HG03521 (cell line): Measurements from ENCODE around the gene THSD4.

Experiments used
- ATAC-seq: cut with Tn5 transposase; IDR thresholded peaks from one replicate; pipeline ENCODE4 v1.9.1; 2021; ENCODE audit warnings: mild to moderate bottlenecking, moderate library complexity; ENCODE audit not compliant: unreplicated experiment

Gene THSD4

GRCh38 chr15:71559616-71560015 is 444.3 kb downstream of the THSD4 start:
- no peak for ATAC-seq

- ATAC-seq, result no peak
Observed at GRCh38 chr15:71562251-71562650, 447.0 kb downstream of the THSD4 start.

- ATAC-seq, result no peak
Observed at GRCh38 chr15:71564217-71564616, 448.9 kb downstream of the THSD4 start.

GRCh38 chr15:71565006-71565405 is 449.7 kb downstream of the THSD4 start:
- no peak for ATAC-seq

DNA sequence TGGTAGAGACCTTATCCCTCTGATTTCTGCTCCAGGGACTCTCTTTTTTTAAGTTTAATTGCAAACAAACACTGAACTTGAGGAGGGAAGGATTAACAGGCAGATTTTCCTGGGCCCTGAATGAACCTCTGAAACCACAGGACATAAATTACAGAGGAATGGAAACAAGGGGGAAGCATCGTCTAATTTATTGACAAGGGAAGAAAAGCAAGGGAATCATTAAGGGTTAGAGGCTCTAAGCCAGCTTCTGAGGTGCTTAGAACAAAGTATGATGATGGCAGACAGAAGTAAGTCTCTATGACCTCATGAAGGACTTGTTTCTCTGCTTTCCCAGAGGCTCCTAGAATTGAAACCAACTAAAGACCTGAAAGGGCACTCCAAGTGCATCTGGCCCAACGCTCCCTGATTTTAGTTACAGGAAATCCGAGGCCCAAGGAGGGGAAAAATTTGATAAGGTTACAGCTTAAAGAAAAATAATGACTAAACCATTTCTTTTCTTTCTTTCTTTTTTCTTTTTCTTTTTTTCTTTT is 450.4 kb downstream of the THSD4 start:
- ATAC-seq, result no peak

DNA sequence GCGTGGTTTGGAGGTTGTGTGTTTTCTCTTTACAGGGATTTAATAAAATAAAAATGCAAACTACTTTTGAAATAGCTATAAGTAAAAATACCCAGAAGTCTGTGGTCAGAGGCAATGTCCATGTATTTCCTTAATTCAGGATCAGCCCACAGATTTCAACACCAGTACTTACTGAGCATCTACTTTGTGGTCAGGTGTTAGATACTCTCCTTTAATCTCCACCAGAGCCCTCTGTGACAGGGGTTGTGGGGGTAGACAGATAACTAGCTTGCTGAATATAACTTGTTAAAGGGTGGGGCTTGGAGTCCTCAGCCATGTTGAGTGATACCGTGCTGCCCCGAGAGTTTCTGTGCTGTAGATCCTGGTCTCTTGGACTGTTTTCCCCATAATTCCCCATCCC is 451.0 kb downstream of the THSD4 start:
- ATAC-seq, result no peak

GRCh38 chr15:71567173-71567572 is 451.9 kb downstream of the THSD4 start:
- no peak for ATAC-seq

DNA sequence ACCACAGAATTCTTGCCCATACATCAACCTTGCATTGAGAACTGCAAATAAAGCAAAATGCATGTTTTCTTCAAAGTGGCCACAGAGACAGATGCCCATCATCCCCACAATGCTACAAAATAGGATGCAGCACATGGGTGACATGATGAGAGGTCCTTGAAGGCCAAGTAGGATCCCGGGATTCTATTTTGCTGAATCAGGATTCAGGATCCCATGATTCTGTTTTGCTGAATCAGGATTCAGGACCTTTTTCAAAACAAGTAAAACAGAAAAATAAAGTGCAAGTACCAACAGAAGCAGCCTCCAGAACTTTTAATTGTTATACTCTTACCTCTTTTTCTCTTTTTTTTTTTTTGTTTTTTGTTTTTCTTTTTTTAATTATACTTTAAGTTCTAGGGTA is 453.0 kb downstream of the THSD4 start:
- ATAC-seq, result no peak

DNA sequence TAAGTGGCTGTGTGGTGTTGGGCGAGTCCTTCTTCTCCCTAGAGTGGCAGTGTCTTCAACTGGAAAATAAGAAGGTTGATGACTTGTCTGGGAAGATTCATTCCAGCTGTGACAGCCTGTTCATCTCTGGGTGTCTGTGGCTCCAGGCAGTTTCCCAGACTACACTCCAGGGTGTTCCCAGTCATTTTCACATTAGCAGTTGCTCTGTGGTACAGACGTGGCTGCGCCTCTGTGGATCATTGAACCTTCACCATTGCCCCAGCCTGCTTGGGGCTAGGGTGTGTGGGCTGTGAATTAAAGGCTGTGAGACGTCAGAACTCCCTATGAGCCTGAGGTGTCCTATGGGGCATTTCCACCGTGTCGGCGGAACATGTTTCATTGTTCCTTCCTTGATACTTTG is 455.5 kb downstream of the THSD4 start:
- no peak for ATAC-seq

- ATAC-seq, result no peak
Observed at GRCh38 chr15:71571641-71572040, 456.4 kb downstream of the THSD4 start.

DNA sequence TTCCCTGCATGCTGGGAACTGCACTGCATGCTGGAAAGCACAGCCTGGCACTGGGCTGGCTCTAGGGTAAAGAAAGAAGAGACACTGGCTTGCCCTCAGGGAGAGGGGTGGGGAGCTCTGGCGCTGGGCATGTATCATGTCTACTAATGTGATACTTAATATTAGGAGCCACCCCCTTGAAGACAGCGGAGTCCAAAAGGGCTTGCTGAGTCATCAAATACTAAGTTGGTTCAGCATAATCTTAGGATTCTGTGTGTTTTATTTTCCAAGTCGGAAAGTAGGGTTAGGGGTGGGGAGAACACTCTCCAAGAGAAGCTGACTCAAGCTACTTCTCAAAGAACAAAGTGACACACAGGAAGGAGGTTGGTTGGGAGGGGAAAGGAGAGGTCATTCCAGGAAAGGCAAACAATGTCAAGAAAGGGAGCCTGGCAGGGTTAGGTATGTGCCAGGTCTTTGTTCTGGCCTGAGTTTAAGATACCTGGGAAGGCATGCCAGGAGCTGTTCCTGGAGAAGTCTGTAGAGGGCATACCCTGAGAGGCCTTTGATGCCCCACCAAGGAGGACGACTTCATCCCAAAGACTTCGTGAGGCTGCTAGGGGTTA is 457.3 kb downstream of the THSD4 start:
- ATAC-seq, result no peak

DNA sequence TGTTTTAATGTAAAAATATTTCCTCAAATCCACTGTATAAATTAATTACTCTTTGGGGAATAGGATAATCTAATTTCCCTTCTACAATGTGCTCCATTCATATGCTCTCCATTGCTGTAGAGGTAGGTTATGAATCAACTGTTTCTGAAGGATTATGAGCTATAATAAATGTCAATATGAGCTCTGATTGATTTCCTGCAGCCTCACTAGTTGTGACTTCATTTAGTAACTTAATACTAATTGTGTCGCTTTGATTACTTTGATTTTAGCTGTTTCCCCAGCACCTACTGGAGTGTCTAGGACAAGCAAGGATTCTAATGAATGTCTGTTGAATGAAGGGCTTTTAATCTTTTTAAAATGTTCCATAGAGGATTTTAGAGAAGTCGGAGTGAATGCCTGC is 458.3 kb downstream of the THSD4 start:
- no peak for ATAC-seq

- no peak for ATAC-seq
Observed at GRCh38 chr15:71575474-71576045, 460.3 kb downstream of the THSD4 start.

DNA sequence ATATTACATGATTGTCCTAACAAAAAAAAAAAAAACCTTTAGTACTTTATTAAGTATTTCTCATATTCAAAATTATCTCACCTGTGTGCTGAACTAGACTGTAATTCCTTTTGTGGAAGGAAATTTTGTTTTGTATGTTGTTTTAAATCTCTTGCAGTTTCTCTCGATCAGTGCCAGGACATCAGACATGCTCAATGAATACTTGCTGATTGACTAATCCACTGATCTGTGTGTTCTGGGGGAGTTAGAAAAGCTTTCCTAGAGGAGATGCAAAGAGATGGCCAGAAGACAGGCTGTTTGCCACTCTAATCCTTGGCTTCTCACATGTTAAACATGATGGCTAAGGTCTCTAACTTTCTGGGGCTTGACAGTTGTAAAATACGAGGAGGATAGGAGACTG is 461.8 kb downstream of the THSD4 start:
- ATAC-seq, result no peak

GRCh38 chr15:71581398-71581930 is 466.2 kb downstream of the THSD4 start:
- no peak for ATAC-seq

DNA sequence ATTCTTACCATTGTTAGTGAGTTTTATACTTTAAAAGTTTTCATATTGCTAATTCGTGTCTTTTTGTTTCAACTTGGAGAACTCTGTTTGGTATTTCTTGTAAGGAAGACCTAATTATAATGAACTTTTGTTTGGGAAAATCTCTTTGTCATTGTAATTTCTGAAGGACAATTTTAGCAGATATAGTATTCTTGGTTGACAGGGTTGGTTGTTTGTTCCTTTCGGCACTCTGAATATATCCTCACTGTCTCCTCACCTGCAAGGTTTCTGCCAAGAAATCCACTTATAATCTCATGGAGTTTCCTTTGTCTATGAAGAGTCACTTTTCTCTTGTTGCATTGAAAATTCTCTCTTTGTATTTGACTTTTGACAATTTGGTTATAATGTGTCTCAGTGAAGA is 469.9 kb downstream of the THSD4 start:
- ATAC-seq, result no peak

DNA sequence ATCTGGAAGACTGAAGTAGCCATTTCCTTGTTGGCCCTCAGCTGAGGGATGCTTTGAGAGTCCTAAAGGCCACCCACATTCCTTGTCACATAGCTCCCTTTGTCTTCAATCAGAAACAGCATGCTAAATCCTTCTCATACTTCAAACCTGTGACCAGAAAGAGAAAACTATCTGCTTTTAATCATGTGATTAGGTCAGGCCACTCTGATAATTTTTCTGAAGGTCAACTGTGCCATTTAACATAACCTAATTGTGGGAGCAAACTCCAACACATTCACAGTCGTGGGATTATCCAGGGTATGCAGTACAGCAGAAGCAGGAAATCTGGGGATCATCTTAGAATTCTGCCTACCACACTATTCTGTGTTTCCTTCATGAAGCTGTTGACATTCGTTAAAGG is 471.2 kb downstream of the THSD4 start:
- ATAC-seq, result no peak

- ATAC-seq, result no peak
Observed at GRCh38 chr15:71588746-71589145, 473.5 kb downstream of the THSD4 start.

DNA sequence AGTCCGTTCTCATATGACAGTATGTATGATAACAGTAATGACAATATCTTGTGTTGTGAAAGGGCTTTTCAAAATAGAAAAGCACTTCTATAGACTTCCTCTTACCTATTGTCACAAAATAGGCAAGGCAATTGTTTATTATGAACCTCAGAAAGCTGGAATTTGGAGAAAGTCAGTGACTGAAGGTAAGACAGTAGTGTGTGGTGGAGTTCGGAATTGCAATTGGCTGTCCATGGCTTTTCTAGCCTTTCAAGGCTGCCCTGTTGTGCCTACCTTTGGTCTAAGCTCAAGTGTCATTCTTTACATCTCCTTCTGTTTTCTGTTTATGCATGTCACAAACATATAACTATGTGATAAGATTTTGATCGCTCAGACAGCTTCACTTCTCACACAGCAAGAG is 475.8 kb downstream of the THSD4 start:
- ATAC-seq, result no peak

DNA sequence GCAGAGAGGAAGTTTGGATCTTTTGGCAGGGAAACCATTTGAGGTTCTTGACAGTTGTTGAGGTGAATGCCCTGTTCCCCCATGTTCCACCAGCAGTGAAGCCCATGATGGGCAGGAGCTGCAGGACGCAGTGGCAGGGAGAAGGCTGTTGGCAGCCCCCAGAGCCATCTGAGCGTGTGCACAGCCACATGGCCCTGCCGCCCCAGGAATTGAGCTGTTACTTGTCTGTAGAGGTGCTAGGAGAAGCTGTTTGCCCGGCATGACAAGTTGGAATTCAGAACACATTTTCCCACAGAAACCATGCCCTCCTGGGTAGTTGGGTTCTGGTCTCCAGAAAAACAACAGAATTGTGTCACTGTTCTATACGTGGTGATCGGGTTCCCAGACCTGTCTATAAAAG is 476.9 kb downstream of the THSD4 start:
- ATAC-seq, result no peak

- no peak for ATAC-seq
Observed at GRCh38 chr15:71595846-71596553, 480.7 kb downstream of the THSD4 start.

DNA sequence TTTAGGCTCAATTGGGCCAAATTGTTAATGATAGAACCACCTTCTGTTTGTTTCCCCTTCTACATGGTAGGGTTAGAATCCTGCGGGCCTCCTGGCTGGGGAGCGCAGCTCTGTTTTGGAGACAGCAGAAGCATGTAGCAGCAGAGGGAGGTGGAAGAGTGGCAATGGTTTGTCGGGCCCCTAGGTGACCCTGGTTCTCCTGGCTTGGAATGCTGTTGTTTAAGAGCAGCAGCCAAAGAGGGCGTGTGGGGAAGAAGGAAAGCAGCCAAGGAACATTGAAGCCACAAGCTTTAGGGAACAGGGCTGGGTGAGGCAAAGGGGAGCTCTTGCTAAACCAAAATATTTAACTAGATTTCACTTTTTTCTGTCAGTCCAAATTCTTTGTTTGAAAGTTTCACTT is 481.4 kb downstream of the THSD4 start:
- ATAC-seq, result no peak
